K562 (cell line): ENCODE measurements around the gene ALS2.

Experiments
- GABPB1 ChIP-seq: sonication (generic); formaldehyde crosslinking; IDR thresholded peaks from 2 replicates; pipeline ENCODE4 v1.8.0; 2022; ENCODE audit warnings: mild to moderate bottlenecking, missing genetic modification reagents
- IRF2 ChIP-seq: sonication (generic); formaldehyde crosslinking; IDR thresholded peaks from 2 replicates; pipeline ENCODE4 v1.8.1; 2022; ENCODE audit warnings: mild to moderate bottlenecking, missing genetic modification reagents
- NFYB ChIP-seq: IDR thresholded peaks from 2 replicates; pipeline ENCODE4 v1.6.1; 2011; ENCODE audit warnings: mild to moderate bottlenecking, moderate library complexity; ENCODE audit not compliant: insufficient read length; ENCODE audit errors: extremely low read depth
- SRSF7 ChIP-seq: fragments of 200-400 bp; formaldehyde crosslinking; optimal IDR thresholded peaks from 2 replicates; pipeline ENCODE3; 2017; ENCODE audit warnings: mild to moderate bottlenecking, low read depth, low read length
- TCF7L2 ChIP-seq: fragments of 150-350 bp; IDR thresholded peaks from 2 replicates; pipeline ENCODE4 v1.6.1; 2016; ENCODE audit warnings: low read depth, mild to moderate bottlenecking, low read length, moderate library complexity
- TGIF2 ChIP-seq: sonication (generic); formaldehyde crosslinking; IDR thresholded peaks from 2 replicates; pipeline ENCODE4 v1.8.1; 2022; ENCODE audit warnings: mild to moderate bottlenecking, missing genetic modification reagents, moderate library complexity
- TRIM28 ChIP-seq: fragments of 450-650 bp; IDR thresholded peaks from 2 replicates; pipeline ENCODE4 v1.6.1; 2017
- YY1 ChIP-seq, 3 experiments: IDR thresholded peaks; 2 replicates each; pipeline ENCODE4 v1.6.1; 2011; ENCODE audit warnings: low read length in 2 of 3, mild to moderate bottlenecking in 2 of 3, moderate library complexity in 2 of 3, borderline replicate concordance in 1 of 3, control low read depth in 1 of 3, low read depth in 1 of 3; ENCODE audit not compliant: insufficient read depth in 3 of 3, insufficient replicate concordance in 2 of 3, control insufficient read depth in 1 of 3, insufficient read length in 1 of 3; ENCODE audit errors: extremely low read depth in 1 of 3
- TF ChIP-seq, protein P1 (sequence below): fragments of 250-450 bp; sonication (Bioruptor Pico); IDR thresholded peaks from 2 replicates; pipeline ENCODE4 v1.5.0; 2020; ENCODE audit warnings: mild to moderate bottlenecking, borderline replicate concordance
- TF ChIP-seq, protein P2 (sequence below), 3 experiments: IDR thresholded peaks in 2 of 3; conservative IDR thresholded peaks in 1 of 3; 2 replicates each; pipeline ENCODE4 v1.5.1; 2011 to 2012; ENCODE audit warnings: low read length in 3 of 3, mild to moderate bottlenecking in 3 of 3, control low read depth in 2 of 3, improper control_type of control experiment in 1 of 3, inconsistent platforms in 1 of 3, low read depth in 1 of 3, mixed read lengths in 1 of 3, moderate library complexity in 1 of 3; ENCODE audit not compliant: insufficient read depth in 2 of 3
- TF ChIP-seq, protein P3 (sequence below): sonication (generic); formaldehyde crosslinking; IDR thresholded peaks from 2 replicates; pipeline ENCODE4 v1.8.0; 2022; ENCODE audit warnings: mild to moderate bottlenecking, missing genetic modification reagents
- TF ChIP-seq, protein P4 (sequence below): fragments of 450-650 bp; formaldehyde crosslinking; IDR thresholded peaks from 2 replicates; pipeline ENCODE4 v1.4.0; 2022; ENCODE audit warnings: missing genetic modification characterization
- TF ChIP-seq, protein P5 (sequence below): fragments of 250-450 bp; sonication (Bioruptor Pico); IDR thresholded peaks from 2 replicates; pipeline ENCODE4 v1.5.0; 2021; ENCODE audit warnings: mild to moderate bottlenecking, borderline replicate concordance
- TF ChIP-seq, protein P6 (sequence below): fragments of 200-800 bp; sonication (Bioruptor generic); IDR thresholded peaks from 2 replicates; pipeline ENCODE4 v1.6.1; 2017; ENCODE audit warnings: missing genetic modification characterization, missing compliant biosample characterization

DNA sequence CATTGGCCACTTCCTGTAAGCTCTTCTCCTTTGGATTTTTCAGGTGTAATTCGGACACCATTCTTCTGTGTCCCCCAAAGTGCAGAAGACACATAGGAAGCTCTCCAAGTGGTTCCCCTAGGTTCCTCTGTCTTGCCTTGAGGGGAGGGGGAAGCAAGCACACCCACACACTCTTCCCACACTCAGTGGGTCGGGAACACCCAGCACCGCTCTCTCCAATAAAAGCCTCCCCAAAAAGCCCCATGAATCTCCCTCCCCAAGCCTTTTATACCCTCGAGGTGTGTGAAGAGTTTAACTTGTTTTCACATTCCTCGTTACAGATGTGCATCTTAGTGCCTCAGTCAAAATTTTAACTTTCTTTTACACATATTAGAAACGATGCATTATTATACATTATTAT is 127.5 kb downstream of the ALS2 start:
- no peak for TF ChIP-seq YY1 (IDR thresholded peaks at IDR 0.05; ENCODE audit: borderline replicate concordance in 1 of 3, control insufficient read depth in 1 of 3, extremely low read depth in 1 of 3, insufficient read depth in 3 of 3, insufficient read length in 1 of 3, insufficient replicate concordance in 2 of 3, low read depth in 1 of 3, low read length in 2 of 3)
- TF ChIP-seq, protein P1, sequence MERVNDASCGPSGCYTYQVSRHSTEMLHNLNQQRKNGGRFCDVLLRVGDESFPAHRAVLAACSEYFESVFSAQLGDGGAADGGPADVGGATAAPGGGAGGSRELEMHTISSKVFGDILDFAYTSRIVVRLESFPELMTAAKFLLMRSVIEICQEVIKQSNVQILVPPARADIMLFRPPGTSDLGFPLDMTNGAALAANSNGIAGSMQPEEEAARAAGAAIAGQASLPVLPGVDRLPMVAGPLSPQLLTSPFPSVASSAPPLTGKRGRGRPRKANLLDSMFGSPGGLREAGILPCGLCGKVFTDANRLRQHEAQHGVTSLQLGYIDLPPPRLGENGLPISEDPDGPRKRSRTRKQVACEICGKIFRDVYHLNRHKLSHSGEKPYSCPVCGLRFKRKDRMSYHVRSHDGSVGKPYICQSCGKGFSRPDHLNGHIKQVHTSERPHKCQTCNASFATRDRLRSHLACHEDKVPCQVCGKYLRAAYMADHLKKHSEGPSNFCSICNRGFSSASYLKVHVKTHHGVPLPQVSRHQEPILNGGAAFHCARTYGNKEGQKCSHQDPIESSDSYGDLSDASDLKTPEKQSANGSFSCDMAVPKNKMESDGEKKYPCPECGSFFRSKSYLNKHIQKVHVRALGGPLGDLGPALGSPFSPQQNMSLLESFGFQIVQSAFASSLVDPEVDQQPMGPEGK (CRISPR knock-in tag), result no peak
- TF ChIP-seq TCF7L2, result no peak
- TF ChIP-seq, protein P2, sequence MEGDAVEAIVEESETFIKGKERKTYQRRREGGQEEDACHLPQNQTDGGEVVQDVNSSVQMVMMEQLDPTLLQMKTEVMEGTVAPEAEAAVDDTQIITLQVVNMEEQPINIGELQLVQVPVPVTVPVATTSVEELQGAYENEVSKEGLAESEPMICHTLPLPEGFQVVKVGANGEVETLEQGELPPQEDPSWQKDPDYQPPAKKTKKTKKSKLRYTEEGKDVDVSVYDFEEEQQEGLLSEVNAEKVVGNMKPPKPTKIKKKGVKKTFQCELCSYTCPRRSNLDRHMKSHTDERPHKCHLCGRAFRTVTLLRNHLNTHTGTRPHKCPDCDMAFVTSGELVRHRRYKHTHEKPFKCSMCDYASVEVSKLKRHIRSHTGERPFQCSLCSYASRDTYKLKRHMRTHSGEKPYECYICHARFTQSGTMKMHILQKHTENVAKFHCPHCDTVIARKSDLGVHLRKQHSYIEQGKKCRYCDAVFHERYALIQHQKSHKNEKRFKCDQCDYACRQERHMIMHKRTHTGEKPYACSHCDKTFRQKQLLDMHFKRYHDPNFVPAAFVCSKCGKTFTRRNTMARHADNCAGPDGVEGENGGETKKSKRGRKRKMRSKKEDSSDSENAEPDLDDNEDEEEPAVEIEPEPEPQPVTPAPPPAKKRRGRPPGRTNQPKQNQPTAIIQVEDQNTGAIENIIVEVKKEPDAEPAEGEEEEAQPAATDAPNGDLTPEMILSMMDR (IDR thresholded peaks at IDR 0.05 in 2 of 3, conservative IDR thresholded peaks at IDR 0.05 in 1 of 3; ENCODE audit: insufficient read depth in 2 of 3, low read depth in 1 of 3, low read length in 3 of 3), result no peak
- TF ChIP-seq, protein P3, sequence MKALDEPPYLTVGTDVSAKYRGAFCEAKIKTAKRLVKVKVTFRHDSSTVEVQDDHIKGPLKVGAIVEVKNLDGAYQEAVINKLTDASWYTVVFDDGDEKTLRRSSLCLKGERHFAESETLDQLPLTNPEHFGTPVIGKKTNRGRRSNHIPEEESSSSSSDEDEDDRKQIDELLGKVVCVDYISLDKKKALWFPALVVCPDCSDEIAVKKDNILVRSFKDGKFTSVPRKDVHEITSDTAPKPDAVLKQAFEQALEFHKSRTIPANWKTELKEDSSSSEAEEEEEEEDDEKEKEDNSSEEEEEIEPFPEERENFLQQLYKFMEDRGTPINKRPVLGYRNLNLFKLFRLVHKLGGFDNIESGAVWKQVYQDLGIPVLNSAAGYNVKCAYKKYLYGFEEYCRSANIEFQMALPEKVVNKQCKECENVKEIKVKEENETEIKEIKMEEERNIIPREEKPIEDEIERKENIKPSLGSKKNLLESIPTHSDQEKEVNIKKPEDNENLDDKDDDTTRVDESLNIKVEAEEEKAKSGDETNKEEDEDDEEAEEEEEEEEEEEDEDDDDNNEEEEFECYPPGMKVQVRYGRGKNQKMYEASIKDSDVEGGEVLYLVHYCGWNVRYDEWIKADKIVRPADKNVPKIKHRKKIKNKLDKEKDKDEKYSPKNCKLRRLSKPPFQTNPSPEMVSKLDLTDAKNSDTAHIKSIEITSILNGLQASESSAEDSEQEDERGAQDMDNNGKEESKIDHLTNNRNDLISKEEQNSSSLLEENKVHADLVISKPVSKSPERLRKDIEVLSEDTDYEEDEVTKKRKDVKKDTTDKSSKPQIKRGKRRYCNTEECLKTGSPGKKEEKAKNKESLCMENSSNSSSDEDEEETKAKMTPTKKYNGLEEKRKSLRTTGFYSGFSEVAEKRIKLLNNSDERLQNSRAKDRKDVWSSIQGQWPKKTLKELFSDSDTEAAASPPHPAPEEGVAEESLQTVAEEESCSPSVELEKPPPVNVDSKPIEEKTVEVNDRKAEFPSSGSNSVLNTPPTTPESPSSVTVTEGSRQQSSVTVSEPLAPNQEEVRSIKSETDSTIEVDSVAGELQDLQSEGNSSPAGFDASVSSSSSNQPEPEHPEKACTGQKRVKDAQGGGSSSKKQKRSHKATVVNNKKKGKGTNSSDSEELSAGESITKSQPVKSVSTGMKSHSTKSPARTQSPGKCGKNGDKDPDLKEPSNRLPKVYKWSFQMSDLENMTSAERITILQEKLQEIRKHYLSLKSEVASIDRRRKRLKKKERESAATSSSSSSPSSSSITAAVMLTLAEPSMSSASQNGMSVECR, result no peak
- no peak for TF ChIP-seq IRF2
- no peak for TF ChIP-seq TGIF2 (CRISPR knock-in tag)
- no peak for TF ChIP-seq GABPB1 (CRISPR knock-in tag)
- TF ChIP-seq, protein P4, sequence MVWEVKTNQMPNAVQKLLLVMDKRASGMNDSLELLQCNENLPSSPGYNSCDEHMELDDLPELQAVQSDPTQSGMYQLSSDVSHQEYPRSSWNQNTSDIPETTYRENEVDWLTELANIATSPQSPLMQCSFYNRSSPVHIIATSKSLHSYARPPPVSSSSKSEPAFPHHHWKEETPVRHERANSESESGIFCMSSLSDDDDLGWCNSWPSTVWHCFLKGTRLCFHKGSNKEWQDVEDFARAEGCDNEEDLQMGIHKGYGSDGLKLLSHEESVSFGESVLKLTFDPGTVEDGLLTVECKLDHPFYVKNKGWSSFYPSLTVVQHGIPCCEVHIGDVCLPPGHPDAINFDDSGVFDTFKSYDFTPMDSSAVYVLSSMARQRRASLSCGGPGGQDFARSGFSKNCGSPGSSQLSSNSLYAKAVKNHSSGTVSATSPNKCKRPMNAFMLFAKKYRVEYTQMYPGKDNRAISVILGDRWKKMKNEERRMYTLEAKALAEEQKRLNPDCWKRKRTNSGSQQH (CRISPR knock-in tag), result no peak
- TF ChIP-seq, protein P5, sequence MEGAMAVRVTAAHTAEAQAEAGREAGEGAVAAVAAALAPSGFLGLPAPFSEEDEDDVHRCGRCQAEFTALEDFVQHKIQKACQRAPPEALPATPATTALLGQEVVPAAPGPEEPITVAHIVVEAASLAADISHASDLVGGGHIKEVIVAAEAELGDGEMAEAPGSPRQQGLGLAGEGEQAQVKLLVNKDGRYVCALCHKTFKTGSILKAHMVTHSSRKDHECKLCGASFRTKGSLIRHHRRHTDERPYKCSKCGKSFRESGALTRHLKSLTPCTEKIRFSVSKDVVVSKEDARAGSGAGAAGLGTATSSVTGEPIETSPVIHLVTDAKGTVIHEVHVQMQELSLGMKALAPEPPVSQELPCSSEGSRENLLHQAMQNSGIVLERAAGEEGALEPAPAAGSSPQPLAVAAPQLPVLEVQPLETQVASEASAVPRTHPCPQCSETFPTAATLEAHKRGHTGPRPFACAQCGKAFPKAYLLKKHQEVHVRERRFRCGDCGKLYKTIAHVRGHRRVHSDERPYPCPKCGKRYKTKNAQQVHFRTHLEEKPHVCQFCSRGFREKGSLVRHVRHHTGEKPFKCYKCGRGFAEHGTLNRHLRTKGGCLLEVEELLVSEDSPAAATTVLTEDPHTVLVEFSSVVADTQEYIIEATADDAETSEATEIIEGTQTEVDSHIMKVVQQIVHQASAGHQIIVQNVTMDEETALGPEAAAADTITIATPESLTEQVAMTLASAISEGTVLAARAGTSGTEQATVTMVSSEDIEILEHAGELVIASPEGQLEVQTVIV (CRISPR knock-in tag), result no peak
- TF ChIP-seq, protein P6, sequence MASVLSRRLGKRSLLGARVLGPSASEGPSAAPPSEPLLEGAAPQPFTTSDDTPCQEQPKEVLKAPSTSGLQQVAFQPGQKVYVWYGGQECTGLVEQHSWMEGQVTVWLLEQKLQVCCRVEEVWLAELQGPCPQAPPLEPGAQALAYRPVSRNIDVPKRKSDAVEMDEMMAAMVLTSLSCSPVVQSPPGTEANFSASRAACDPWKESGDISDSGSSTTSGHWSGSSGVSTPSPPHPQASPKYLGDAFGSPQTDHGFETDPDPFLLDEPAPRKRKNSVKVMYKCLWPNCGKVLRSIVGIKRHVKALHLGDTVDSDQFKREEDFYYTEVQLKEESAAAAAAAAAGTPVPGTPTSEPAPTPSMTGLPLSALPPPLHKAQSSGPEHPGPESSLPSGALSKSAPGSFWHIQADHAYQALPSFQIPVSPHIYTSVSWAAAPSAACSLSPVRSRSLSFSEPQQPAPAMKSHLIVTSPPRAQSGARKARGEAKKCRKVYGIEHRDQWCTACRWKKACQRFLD (CRISPR knock-in tag), result no peak
- no peak for TF ChIP-seq NFYB
- TF ChIP-seq SRSF7, result no peak
- no peak for TF ChIP-seq TRIM28
